GM12878 (cell line): ENCODE data around the gene SYT1. TPM values are rescaled to one million over a fixed set of nuclear protein-coding genes. Genes with fewer than 3 reads are reported as not detected.

Source experiments
- ATAC-seq: fragments of 200-7000 bp; cut with Tn5 transposase; 3 replicates; pipeline ENCODE4 v1.9.1; 2020; ENCODE audit warnings: mild to moderate bottlenecking, moderate library complexity
- BruUV-seq: library from RNA; stranded (reverse); fragments of 400-500 nt; replicated peaks from 2 replicates; lab custom pipeline; 2021; lab: Mats Ljungman, UMichigan
- CTCF ChIA-PET: fragments of 300-600 bp; sonication (Branson Sonifier 250); formaldehyde crosslinking; extraction: SDS; loops from one replicate; lab custom pipeline; 2021; ENCODE audit warnings: inconsistent platforms; lab: Yijun Ruan, JAX
- POLR2A ChIA-PET: fragments of 350-600 bp; formaldehyde crosslinking; extraction: SDS; loops from one replicate; lab custom pipeline; 2021; ENCODE audit warnings: inconsistent platforms; lab: Charles Lee
- RAD21 ChIA-PET: fragments of 300-600 bp; sonication (Branson Sonifier 250); formaldehyde crosslinking; loops from one replicate; lab custom pipeline; 2023; ENCODE audit warnings: antibody characterized with exemption; ENCODE audit not compliant: unreplicated experiment; lab: Charles Lee
- SMC1A ChIA-PET: fragments of 300-600 bp; sonication (Branson Sonifier 250); formaldehyde crosslinking; loops from one replicate; lab custom pipeline; 2023; ENCODE audit not compliant: unreplicated experiment, uncharacterized antibody; lab: Charles Lee
- DNase-seq: peaks from one replicate; pipeline ENCODE4 v3.0.0-alpha.2; 2011; ENCODE audit warnings: low read depth, low spot score
- FAIRE-seq: peaks from 3 replicates; lab custom pipeline; 2011; peaks lifted over from hg19 to GRCh38; lab: Jason Lieb, UNC
- H2AFZ ChIP-seq: 2 replicates; pipeline ENCODE4 v1.6.0; 2011; ENCODE audit warnings: low read depth, low read length, control low read depth; ENCODE audit not compliant: control insufficient read depth
- H3K27ac ChIP-seq: 2 replicates; pipeline ENCODE4 v1.5.1; 2011; ENCODE audit warnings: control low read depth; ENCODE audit not compliant: control insufficient read depth, insufficient read depth
- H3K27me3 ChIP-seq, 2 experiments: replicated peaks in 1 of 2; 2 replicates each; pipeline versions ENCODE4 v1.6.0 to v1.6.1; 2011; ENCODE audit warnings: low read length in 1 of 2; ENCODE audit not compliant: control insufficient read depth in 2 of 2, insufficient read depth in 2 of 2
- H3K36me3 ChIP-seq, 2 experiments: 2 replicates each; pipeline ENCODE4 v1.5.1; 2011; ENCODE audit warnings: low read length in 1 of 2; ENCODE audit not compliant: control insufficient read depth in 2 of 2, insufficient read depth in 2 of 2
- H3K4me1 ChIP-seq: 2 replicates; pipeline ENCODE4 v1.6.1; 2011; ENCODE audit warnings: mild to moderate bottlenecking, low read length, moderate library complexity, mixed read lengths; ENCODE audit not compliant: control insufficient read depth, insufficient read depth
- H3K4me2 ChIP-seq: 2 replicates; pipeline ENCODE4 v1.6.0; 2011; ENCODE audit warnings: control low read depth; ENCODE audit not compliant: control insufficient read depth, insufficient read depth
- H3K4me3 ChIP-seq: fragments of 200-600 bp; sonication (generic); 2 replicates; pipeline ENCODE4 v1.5.1; 2016
- H3K79me2 ChIP-seq: 2 replicates; pipeline ENCODE4 v1.6.0; 2011; ENCODE audit warnings: low read length; ENCODE audit not compliant: control insufficient read depth, insufficient read depth
- H3K9ac ChIP-seq: 2 replicates; pipeline ENCODE4 v1.8.0; 2011; ENCODE audit warnings: low read length, control low read depth, mixed read lengths; ENCODE audit not compliant: control insufficient read depth, insufficient read depth
- H3K9me3 ChIP-seq: replicated peaks from 3 replicates; pipeline ENCODE4 v1.5.1; 2011; ENCODE audit warnings: mild to moderate bottlenecking, low read length; ENCODE audit not compliant: control insufficient read depth, insufficient read depth
- H4K20me1 ChIP-seq: 2 replicates; pipeline ENCODE4 v1.6.0; 2011; ENCODE audit not compliant: control insufficient read depth, insufficient read depth
- BRCA1 ChIP-seq: IDR thresholded peaks from 2 replicates; pipeline ENCODE4 v1.6.1; 2011; ENCODE audit warnings: low read depth, low read length, improper control_type of control experiment
- CHD1 ChIP-seq: IDR thresholded peaks from 2 replicates; pipeline ENCODE4 v1.6.1; 2012; ENCODE audit warnings: low read depth, low read length, improper control_type of control experiment
- CTCF ChIP-seq, 3 experiments: IDR thresholded peaks in 2 of 3; conservative IDR thresholded peaks in 1 of 3; 2 replicates each; pipeline ENCODE4 v1.5.1; 2011; ENCODE audit warnings: low read depth in 3 of 3, low read length in 3 of 3, mild to moderate bottlenecking in 3 of 3, control low read depth in 2 of 3, moderate library complexity in 2 of 3, inconsistent platforms in 1 of 3, mixed read lengths in 1 of 3; ENCODE audit not compliant: control insufficient read depth in 2 of 3, insufficient read depth in 1 of 3; ENCODE audit errors: extremely low read depth in 1 of 3
- POLR2A ChIP-seq: IDR thresholded peaks from 2 replicates; pipeline ENCODE4 v1.6.1; 2011; ENCODE audit warnings: low read depth, mild to moderate bottlenecking, low read length
- POLR2AphosphoS2 ChIP-seq: IDR thresholded peaks from 2 replicates; pipeline ENCODE4 v1.6.1; 2011; ENCODE audit warnings: low read depth, mild to moderate bottlenecking, low read length, improper control_type of control experiment, moderate library complexity
- PRDM15 ChIP-seq: fragments of 450-650 bp; formaldehyde crosslinking; IDR thresholded peaks from 2 replicates; pipeline ENCODE4 v1.4.0; 2020; ENCODE audit warnings: mild to moderate bottlenecking, moderate library complexity
- RFX5 ChIP-seq: IDR thresholded peaks from 2 replicates; pipeline ENCODE4 v1.6.1; 2011; ENCODE audit warnings: low read depth, low read length, improper control_type of control experiment
- TAF1 ChIP-seq: IDR thresholded peaks from 2 replicates; pipeline ENCODE4 v1.6.1; 2011; ENCODE audit warnings: mild to moderate bottlenecking, low read depth, low read length, borderline replicate concordance
- USF1 ChIP-seq: IDR thresholded peaks from 2 replicates; pipeline ENCODE4 v1.6.1; 2011; ENCODE audit warnings: borderline replicate concordance, low read depth, mild to moderate bottlenecking, moderate library complexity, mixed read lengths, low read length; ENCODE audit not compliant: insufficient read depth; ENCODE audit errors: extremely low read length
- ZBTB33 ChIP-seq: fragments of 450-650 bp; IDR thresholded peaks from 2 replicates; pipeline ENCODE4 v1.6.1; 2017; ENCODE audit warnings: mild to moderate bottlenecking
- ZBTB4 ChIP-seq: fragments of 450-650 bp; formaldehyde crosslinking; IDR thresholded peaks from 2 replicates; pipeline ENCODE4 v1.4.0; 2022; ENCODE audit warnings: mild to moderate bottlenecking, moderate library complexity
- ZSCAN29 ChIP-seq: fragments of 450-650 bp; IDR thresholded peaks from 2 replicates; pipeline ENCODE4 v1.6.1; 2017; ENCODE audit warnings: mild to moderate bottlenecking, moderate library complexity
- WGBS: methylation state at CpG from one replicate; pipeline ENCODE4 v1.1.6; 2016; ENCODE audit warnings: low lambda C conversion rate; ENCODE audit not compliant: insufficient replicate concordance, insufficient coverage; ENCODE audit errors: missing lambda C conversion rate; 5-methylcytosine and 5-hydroxymethylcytosine counted together
- in situ Hi-C: fragments of 300-500 bp; cut with MboI; formaldehyde crosslinking; loops from 9 replicates; pipeline ENCODE4 v1.14.3; 2018; ENCODE audit warnings: mixed read lengths
- intact Hi-C: fragments of 100-400 bp; cut with micrococcal nuclease; formaldehyde crosslinking; loops from one replicate; pipeline ENCODE4 v1.14.2; 2022; ENCODE audit not compliant: unreplicated experiment
- polyA plus RNA-seq, 11 experiments: library from polyadenylated mRNA; depleted of rRNA in 4 of 11; unstranded in 6 of 11; stranded (reverse) in 5 of 11; fragments of >200 nt; fragmentation: Nextera tagmentation in 4 of 11; fragmentation: Illumina TruSeq in 1 of 11; extraction: Ambion mirVana in 4 of 11; extraction: Trizol in 1 of 11; gene quantifications; 1 replicate in 1 of 11; 2 replicates in 10 of 11; pipeline versions ENCODE4 v1.2.1 to v1.2.3, GENCODE V29; 2011 to 2016; ENCODE audit warnings: inconsistent platforms in 2 of 11, missing spikeins in 2 of 11, low read depth in 1 of 11
- total RNA-seq, 4 experiments: library from RNA; depleted of rRNA in 3 of 4; stranded (reverse); fragments of >200 nt in 3 of 4; fragmentation: Illumina TruSeq in 1 of 4; extraction: Trizol in 1 of 4; gene quantifications; 2 replicates each; pipeline versions ENCODE4 v1.2.1 to v1.2.3, GENCODE V29; 2013 to 2021

Gene SYT1
- total and polyA plus RNA-seq, 10 of the 15 experiments (the other 5 are each of a cell fraction or from before 2014, with no cell fraction given): 0.10 to 0.28 TPM; not detected in 8

GRCh38 chr12:79206871-79207270, 342.3 kb downstream of the SYT1 start:
- no peaks in the 10 kb centered on the region for H3K4me1 ChIP-seq
- in situ Hi-C loops (no loop called here), intact Hi-C loops (no loop called here)
- FAIRE-seq (no peak), DNase-seq (no peak), ATAC-seq (no peak)
- ChIA-PET SMC1A (interaction anchor here (1.2 kb wide), 1 partner anchor 21 kb away, joined by 3 read pairs; no protein-coding TSS in a partner anchor), CTCF (no interaction called here), RAD21 (no interaction called here), POLR2A (no interaction called here)
- H3K27me3 ChIP-seq: no peaks in the 10 kb centered on the region
- no TSS peak for BruUV-seq
- no peak overlapping the region for H3K27ac ChIP-seq
- no peaks in the 10 kb centered on the region for H4K20me1 ChIP-seq
- no peak overlapping the region for H3K9ac ChIP-seq
- no peak overlapping the region for H3K4me2 ChIP-seq
- H2AFZ ChIP-seq: no peak overlapping the region
- H3K36me3 ChIP-seq: no peaks in the 10 kb centered on the region
- H3K9me3 ChIP-seq: no peaks in the 10 kb centered on the region
- H3K4me3 ChIP-seq: no peak overlapping the region
- whole genome bisulfite sequencing: 0% methylated on average over 1 of the region's 1 CpG
- no peaks in the 10 kb centered on the region for H3K79me2 ChIP-seq
- TF ChIP-seq USF1 (no peak), ZSCAN29 (no peak), CTCF (IDR thresholded peaks at IDR 0.05 in 2 of 3, conservative IDR thresholded peaks at IDR 0.05 in 1 of 3; ENCODE audit: control insufficient read depth in 2 of 3, extremely low read depth in 1 of 3, insufficient read depth in 1 of 3, low read depth in 3 of 3, low read length in 3 of 3) (no peak), POLR2AphosphoS2 (no peak), ZBTB4 (CRISPR knock-in tag) (no peak), TAF1 (no peak), CHD1 (no peak), PRDM15 (CRISPR knock-in tag) (no peak), POLR2A (no peak), BRCA1 (no peak), RFX5 (no peak), ZBTB33 (no peak)
